Left kidney (tissue), 2 donors: ENCODE data around the gene ARHGAP4. TPM values are rescaled to one million over a fixed set of nuclear protein-coding genes. Genes with fewer than 3 reads are reported as not detected.

Experiments
- DNase-seq: peaks from one replicate; pipeline ENCODE4 v3.0.0-alpha.2; 2013
- polyA plus RNA-seq: library from polyadenylated mRNA; unstranded; fragments of 120-200 nt; gene quantifications from one replicate; pipeline ENCODE4 v1.2.1, GENCODE V29; 2013; ENCODE audit not compliant: insufficient read length

ARHGAP4 gene
- polyA plus RNA-seq, 1 donor = 29.1 TPM

GRCh38 chrX:153964105-153964504 lies 38.0 kb upstream of the ARHGAP4 start:
- no peak for DNase-seq

- no peak for DNase-seq
Observed at GRCh38 chrX:153963546-153963945, 37.5 kb upstream of the ARHGAP4 start.

GRCh38 chrX:153961292-153961691 lies 35.2 kb upstream of the ARHGAP4 start:
- no peak for DNase-seq

GRCh38 chrX:153960786-153961185 lies 34.7 kb upstream of the ARHGAP4 start:
- no peak for DNase-seq

- DNase-seq = no peak
Observed at GRCh38 chrX:153960077-153960476, 34.0 kb upstream of the ARHGAP4 start.

GRCh38 chrX:153959649-153960048 lies 33.6 kb upstream of the ARHGAP4 start:
- no peak for DNase-seq

GRCh38 chrX:153958605-153959004 lies 32.5 kb upstream of the ARHGAP4 start:
- no peak for DNase-seq

GRCh38 chrX:153957224-153957623 lies 31.2 kb upstream of the ARHGAP4 start:
- no peak for DNase-seq

GRCh38 chrX:153956044-153956907 lies 30.2 kb upstream of the ARHGAP4 start:
- DNase-seq = no peak

- no peak for DNase-seq
Observed at GRCh38 chrX:153955228-153955732, 29.2 kb upstream of the ARHGAP4 start.

- DNase-seq = no peak
Observed at GRCh38 chrX:153954558-153955227, 28.6 kb upstream of the ARHGAP4 start.

- DNase-seq = no peak
Observed at GRCh38 chrX:153953892-153954557, 28.0 kb upstream of the ARHGAP4 start.

GRCh38 chrX:153953342-153953830 lies 27.3 kb upstream of the ARHGAP4 start:
- DNase-seq = peak; percentile 61

GRCh38 chrX:153952373-153953026 lies 26.4 kb upstream of the ARHGAP4 start:
- DNase-seq = no peak

- DNase-seq = no peak
Observed at GRCh38 chrX:153951683-153952372, 25.8 kb upstream of the ARHGAP4 start.

- no peak for DNase-seq
Observed at GRCh38 chrX:153950127-153950526, 24.1 kb upstream of the ARHGAP4 start.

- DNase-seq = no peak
Observed at GRCh38 chrX:153948847-153949805, 23.1 kb upstream of the ARHGAP4 start.

GRCh38 chrX:153948002-153948466 lies 22.0 kb upstream of the ARHGAP4 start:
- DNase-seq = no peak

- no peak for DNase-seq
Observed at GRCh38 chrX:153947009-153947769, 21.1 kb upstream of the ARHGAP4 start.
